ENCODE measurements around the gene SYTL2.
"Not testable (repeated sequence)": the region's sequence is repeated elsewhere in the genome, so short reads cannot be mapped to it uniquely, and the experiment has no call there.

Gene SYTL2

GRCh38 chr11:85810871-85811611 lies at the start of gene SYTL2:
TSS of gene SYTL2 (minus strand) at chr11:85811141. CDS start at chr11:85757725, 53,416 bp downstream.
- FAIRE-seq, result no peak

GRCh38 chr11:85859541-85859940 lies 48.6 kb upstream of the SYTL2 start:
- FAIRE-seq, result not testable (repeated sequence)

GRCh38 chr11:85857098-85857497 lies 46.2 kb upstream of the SYTL2 start:
- no peak for FAIRE-seq

- FAIRE-seq, result no peak
These were observed 44.4 kb upstream of the SYTL2 start, which contains the start of gene CCDC83 for GRCh38 chr11:85855341-85855656. TSS of gene CCDC83 (plus strand) at chr11:85855383. CDS start at chr11:85865124, 9,741 bp downstream.

GRCh38 chr11:85854557-85855340 lies 43.8 kb upstream of the SYTL2 start:
- FAIRE-seq, result no peak

- no peak for FAIRE-seq
These were observed 43.2 kb upstream of the SYTL2 start for GRCh38 chr11:85854212-85854556.

GRCh38 chr11:85853541-85853940 lies 42.6 kb upstream of the SYTL2 start:
- not testable (repeated sequence) for FAIRE-seq

- FAIRE-seq, result not testable (repeated sequence)
These were observed 41.8 kb upstream of the SYTL2 start for GRCh38 chr11:85852754-85853153.

GRCh38 chr11:85848556-85848955 lies 37.6 kb upstream of the SYTL2 start:
- FAIRE-seq, result no peak

- no peak for FAIRE-seq
These were observed 37.1 kb upstream of the SYTL2 start for GRCh38 chr11:85848006-85848405.

- FAIRE-seq, result no peak
These were observed 36.5 kb upstream of the SYTL2 start for GRCh38 chr11:85847436-85847835.

GRCh38 chr11:85845124-85845631 lies 34.2 kb upstream of the SYTL2 start:
- FAIRE-seq, result no peak

- no peak for FAIRE-seq
These were observed 33.6 kb upstream of the SYTL2 start for GRCh38 chr11:85844439-85845123.

GRCh38 chr11:85843929-85844328 lies 33.0 kb upstream of the SYTL2 start:
- FAIRE-seq, result no peak

GRCh38 chr11:85840932-85841331 lies 30.0 kb upstream of the SYTL2 start:
- FAIRE-seq, result not testable (repeated sequence)

GRCh38 chr11:85835729-85836128 lies 24.8 kb upstream of the SYTL2 start:
- FAIRE-seq, result no peak

- FAIRE-seq, result no peak
These were observed 24.3 kb upstream of the SYTL2 start for GRCh38 chr11:85835263-85835662.

- no peak for FAIRE-seq
These were observed 20.1 kb upstream of the SYTL2 start for GRCh38 chr11:85831050-85831449.

GRCh38 chr11:85829172-85829571 lies 18.2 kb upstream of the SYTL2 start:
- no peak for FAIRE-seq

- FAIRE-seq, result no peak
These were observed 17.7 kb upstream of the SYTL2 start for GRCh38 chr11:85828640-85828978.

GRCh38 chr11:85827748-85828639 lies 17.1 kb upstream of the SYTL2 start:
- no peak for FAIRE-seq

- FAIRE-seq, result no peak
These were observed 15.3 kb upstream of the SYTL2 start for GRCh38 chr11:85826116-85826855.
